LoVo (cell line): ENCODE results near the gene WDTC1.

ENCODE experiments used
- DNase-seq: peaks from one replicate; pipeline ENCODE4 v3.0.0-alpha.2; 2016; ENCODE audit warnings: low spot score

The WDTC1 gene

GRCh38 chr1:27357281-27358037, 123.0 kb downstream of the WDTC1 start:
- DNase-seq: peak; percentile 43
